Measurements from ENCODE around the gene COL1A1.

DNA sequence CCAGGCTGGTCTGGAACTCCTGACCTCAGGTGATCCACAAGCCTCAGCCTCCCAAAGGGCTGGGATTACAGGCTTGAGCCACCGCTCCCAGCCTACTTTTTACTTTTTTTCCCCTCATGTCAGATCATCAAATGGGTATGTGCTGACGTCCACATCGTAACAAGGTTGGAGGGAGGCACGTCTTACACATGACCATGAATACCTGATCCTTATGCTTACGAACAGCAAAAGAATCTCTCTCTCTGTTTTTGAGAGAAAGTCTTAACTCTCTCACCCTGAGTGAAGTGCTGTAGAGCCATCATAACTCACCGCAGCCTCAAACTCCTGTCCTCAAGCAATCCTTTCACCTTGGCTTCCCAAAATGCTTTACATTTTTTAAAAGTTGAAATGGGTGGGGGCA is 43.3 kb upstream of the COL1A1 start:
- TF ChIP-seq, protein P1, sequence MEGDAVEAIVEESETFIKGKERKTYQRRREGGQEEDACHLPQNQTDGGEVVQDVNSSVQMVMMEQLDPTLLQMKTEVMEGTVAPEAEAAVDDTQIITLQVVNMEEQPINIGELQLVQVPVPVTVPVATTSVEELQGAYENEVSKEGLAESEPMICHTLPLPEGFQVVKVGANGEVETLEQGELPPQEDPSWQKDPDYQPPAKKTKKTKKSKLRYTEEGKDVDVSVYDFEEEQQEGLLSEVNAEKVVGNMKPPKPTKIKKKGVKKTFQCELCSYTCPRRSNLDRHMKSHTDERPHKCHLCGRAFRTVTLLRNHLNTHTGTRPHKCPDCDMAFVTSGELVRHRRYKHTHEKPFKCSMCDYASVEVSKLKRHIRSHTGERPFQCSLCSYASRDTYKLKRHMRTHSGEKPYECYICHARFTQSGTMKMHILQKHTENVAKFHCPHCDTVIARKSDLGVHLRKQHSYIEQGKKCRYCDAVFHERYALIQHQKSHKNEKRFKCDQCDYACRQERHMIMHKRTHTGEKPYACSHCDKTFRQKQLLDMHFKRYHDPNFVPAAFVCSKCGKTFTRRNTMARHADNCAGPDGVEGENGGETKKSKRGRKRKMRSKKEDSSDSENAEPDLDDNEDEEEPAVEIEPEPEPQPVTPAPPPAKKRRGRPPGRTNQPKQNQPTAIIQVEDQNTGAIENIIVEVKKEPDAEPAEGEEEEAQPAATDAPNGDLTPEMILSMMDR (conservative IDR thresholded peaks at IDR 0.05): no peak
- TF ChIP-seq EZH2 (IDR thresholded peaks at IDR 0.05; ENCODE audit: low read depth): no peak
